GM13977 (cell line): Measurements from ENCODE around the gene IFNA5.

Experiments
- DNase-seq: peaks from one replicate; pipeline ENCODE4 v3.0.0; 2012; ENCODE audit warnings: low spot score
- in situ Hi-C: fragments of 300-500 bp; cut with MboI; formaldehyde crosslinking; loops from one replicate; pipeline ENCODE4 v1.12.0; 2022; ENCODE audit warnings: low sequenced_read_pairs, low pct_unique_long_range_greater_than_20kb, mixed read lengths, inconsistent platforms; ENCODE audit not compliant: unreplicated experiment
- TF ChIP-seq, protein P1 (sequence below): IDR thresholded peaks from 2 replicates; pipeline ENCODE4 v1.5.1; 2012; ENCODE audit warnings: mild to moderate bottlenecking, control low read depth; ENCODE audit not compliant: insufficient read depth; ENCODE audit errors: extremely low read depth, missing control alignments

The IFNA5 gene

DNA sequence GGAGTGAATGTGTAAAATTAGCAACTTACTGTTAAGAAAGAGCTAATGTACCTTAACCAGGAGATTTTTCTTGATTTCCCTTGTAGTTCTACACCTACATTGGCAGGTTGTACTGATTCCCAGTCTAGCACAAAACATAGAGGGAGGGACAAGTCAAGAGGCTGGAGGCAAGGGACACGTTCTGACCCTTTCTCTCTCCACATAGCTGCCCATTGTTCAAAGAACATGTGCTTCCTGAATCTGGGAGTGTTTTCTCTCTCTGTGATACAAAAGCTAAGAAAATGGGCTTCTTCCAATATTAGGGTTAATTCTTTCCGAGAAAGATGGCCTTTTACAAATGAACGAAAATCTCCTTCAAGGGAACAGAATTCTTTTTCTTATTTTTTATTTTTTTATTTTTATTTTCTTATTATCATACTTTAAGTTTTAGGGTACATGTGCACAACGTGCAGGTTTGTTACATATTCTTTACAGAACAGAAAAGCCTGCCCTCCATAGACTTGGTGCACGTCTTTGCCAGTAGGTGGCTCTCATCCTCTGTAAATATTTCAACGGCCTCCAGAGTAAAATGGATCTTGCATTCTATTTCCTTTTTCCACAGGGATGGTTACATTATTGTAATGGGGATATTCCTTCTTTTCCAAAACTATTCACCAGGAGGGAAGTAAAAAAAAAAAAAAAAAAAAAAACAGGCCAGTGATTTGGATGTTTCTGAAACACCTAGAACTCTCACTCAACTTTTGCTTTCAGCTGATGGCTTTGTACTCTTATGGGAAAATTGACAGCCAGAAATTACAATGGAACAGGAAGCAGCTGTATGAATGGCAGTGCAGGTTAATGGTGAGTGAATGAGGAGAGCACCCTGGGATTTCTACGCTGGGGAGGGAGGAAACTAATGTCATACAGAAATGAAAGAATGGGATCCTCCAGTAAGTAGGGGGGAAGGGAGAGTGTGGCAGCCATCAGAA is 13.1 kb upstream of the IFNA5 start:
- DNase-seq = no peak
- TF ChIP-seq, protein P1, sequence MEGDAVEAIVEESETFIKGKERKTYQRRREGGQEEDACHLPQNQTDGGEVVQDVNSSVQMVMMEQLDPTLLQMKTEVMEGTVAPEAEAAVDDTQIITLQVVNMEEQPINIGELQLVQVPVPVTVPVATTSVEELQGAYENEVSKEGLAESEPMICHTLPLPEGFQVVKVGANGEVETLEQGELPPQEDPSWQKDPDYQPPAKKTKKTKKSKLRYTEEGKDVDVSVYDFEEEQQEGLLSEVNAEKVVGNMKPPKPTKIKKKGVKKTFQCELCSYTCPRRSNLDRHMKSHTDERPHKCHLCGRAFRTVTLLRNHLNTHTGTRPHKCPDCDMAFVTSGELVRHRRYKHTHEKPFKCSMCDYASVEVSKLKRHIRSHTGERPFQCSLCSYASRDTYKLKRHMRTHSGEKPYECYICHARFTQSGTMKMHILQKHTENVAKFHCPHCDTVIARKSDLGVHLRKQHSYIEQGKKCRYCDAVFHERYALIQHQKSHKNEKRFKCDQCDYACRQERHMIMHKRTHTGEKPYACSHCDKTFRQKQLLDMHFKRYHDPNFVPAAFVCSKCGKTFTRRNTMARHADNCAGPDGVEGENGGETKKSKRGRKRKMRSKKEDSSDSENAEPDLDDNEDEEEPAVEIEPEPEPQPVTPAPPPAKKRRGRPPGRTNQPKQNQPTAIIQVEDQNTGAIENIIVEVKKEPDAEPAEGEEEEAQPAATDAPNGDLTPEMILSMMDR = peak; percentile 77
- in situ Hi-C loops = loop anchor here (25.0 kb wide), 2 partner anchors 106 to 469 kb away; partner anchors contain the start of genes IFNA10, IFNA16 and IFNA7

DNA sequence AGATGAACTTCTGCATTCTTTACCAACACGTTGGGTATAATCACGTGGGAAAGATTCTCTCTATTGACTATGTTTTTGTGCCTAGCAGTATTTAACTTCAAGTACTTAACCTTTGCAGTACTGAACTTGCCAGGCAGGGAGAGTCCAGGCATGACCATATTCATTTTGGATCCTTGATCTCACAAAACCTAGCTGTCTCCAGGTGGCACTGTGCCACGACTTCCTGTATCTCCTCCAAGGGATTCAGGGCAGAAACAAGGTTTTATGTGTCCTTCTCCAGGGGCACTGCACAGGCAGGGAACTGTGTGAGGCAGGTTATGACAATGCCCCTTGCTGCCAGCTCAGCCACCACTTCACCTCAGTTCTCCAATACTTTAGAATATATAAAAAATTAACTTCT is 11.7 kb upstream of the IFNA5 start:
- DNase-seq = no peak
- TF ChIP-seq, protein P1 = no peak
- in situ Hi-C loops = loop anchor here (25.0 kb wide), 2 partner anchors 105 to 470 kb away; partner anchors contain the start of genes IFNA10, IFNA16 and IFNA7

DNA sequence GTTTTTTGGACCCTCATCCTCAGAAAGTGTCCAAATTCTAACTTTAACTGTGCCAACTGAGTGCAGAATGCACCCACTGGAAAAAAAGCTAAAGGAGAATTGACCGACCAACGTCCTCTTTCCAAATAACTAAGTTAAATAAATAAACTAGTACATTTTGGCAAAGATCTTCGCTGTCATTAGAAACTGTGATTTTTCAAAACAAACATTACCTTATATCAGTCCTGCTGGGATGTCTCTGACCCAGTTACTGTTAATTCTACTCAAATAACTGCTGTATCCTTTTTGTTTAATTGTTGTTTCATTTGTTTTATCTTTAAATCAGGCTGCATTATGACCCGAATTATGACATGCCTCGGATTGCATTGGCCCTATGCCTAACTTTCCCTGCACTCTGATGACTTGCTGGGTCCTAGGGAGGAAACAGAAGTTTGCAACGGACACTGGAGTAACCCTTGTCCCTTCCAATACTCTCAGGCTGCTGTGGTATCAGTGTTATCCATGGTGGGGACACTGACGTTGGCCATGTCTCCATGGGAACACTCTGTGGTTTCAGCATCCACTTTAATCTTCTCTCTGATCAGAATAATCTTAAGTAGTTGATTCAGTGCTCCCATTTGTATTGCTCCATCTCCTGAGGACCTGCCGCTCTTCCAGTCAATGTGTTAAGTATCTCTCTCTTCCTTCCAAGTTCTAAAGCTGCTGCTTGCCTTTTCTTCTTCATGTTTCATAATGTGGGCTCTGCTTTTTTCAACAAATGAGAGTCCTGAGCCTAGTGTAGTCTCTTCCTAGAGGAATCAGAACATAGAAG is 11.1 kb upstream of the IFNA5 start:
- in situ Hi-C loops = loop anchor here (25.0 kb wide), 2 partner anchors 104 to 471 kb away; partner anchors contain the start of genes IFNA10, IFNA16 and IFNA7
- TF ChIP-seq, protein P1 = no peak

DNA sequence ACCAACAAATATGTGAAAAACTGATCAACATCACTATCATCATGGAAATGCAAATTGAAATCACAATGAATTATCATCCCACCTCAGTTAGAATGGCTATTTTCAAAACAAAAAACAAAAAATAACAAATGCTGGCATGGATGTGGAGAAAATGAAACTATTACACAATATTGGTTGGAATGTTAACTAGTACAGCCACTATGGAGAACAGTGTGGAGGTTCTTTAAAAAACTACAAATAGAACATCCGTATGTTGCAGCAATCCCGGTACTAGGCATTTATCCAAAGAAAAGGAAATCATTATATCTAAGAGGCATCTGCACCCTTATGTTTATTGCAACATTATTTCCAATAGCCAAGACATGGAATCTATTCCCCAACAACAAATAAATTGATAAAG is 9.0 kb upstream of the IFNA5 start:
- no peak for DNase-seq
- TF ChIP-seq, protein P1 = no peak
- in situ Hi-C loops = loop anchor here (25.0 kb wide), 2 partner anchors 102 to 473 kb away; partner anchors contain the start of genes IFNA10, IFNA16 and IFNA7

More for the DNA sequence above, 11.1 kb upstream of the IFNA5 start:
- DNase-seq = no peak

DNA sequence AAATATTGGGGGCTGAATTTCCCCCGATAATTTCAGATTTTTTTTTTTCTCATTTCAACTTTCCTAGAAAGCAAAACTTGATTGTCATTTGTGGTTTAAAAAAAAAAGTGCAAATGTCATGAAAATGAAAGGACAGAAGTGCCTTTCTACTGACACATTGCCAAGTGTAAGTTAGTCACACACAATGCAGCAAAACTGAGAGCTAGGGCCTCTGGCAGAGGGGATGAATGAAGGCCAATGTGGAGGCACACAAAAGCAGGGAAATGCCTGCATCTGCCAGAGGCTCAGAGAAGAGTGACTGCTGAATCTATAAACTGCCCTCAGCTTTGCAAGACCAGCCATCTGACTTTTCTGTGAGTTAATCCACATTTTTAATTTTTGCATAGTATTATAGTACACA is 6.8 kb upstream of the IFNA5 start:
- DNase-seq = no peak
- TF ChIP-seq, protein P1 = no peak
- in situ Hi-C loops = loop anchor here (25.0 kb wide), 2 partner anchors 100 to 475 kb away; partner anchors contain the start of genes IFNA10, IFNA16 and IFNA7

DNA sequence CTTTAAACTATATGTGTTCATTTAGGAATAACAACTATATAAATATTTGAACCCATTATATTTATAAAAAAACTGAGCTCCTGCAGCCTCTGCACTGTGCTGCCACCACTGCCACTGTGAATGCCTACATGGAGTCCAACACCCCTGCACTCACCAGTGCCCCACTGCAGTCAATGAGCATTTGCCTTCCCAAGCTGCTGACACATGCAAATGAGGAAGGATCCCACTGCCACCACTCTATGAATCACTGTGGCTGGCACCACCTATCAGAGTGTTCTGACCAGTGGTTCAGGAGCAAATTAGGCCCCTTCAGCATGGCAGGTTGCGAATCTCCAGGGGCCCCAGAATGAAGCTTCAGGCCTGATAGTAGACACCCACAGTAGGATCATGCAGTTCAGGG is 9.1 kb downstream of the IFNA5 start:
- TF ChIP-seq, protein P1 = no peak
- in situ Hi-C loops = no loop called here
- no peak for DNase-seq
